OCI-LY1 (cell line): Measurements from ENCODE around the gene CRYBG3.

Source experiments
- H2AFZ ChIP-seq: fragments of 200-600 bp; sonication (generic), shearing (Covaris generic); 2 replicates; pipeline ENCODE4 v1.6.0; 2014; ENCODE audit warnings: antibody characterized with exemption, mild to moderate bottlenecking, low read length
- H3F3A ChIP-seq: fragments of 200-600 bp; sonication (generic), shearing (Covaris generic); 2 replicates; pipeline ENCODE4 v1.6.0; 2014; ENCODE audit warnings: mild to moderate bottlenecking, antibody characterized with exemption, low read length, moderate library complexity; ENCODE audit not compliant: insufficient read depth
- H3K27ac ChIP-seq: fragments of 200-600 bp; sonication (generic); 2 replicates; pipeline ENCODE4 v1.5.1; 2014; ENCODE audit warnings: low read length, mixed run types, mild to moderate bottlenecking, low read depth; ENCODE audit not compliant: poor library complexity, severe bottlenecking
- H3K27me3 ChIP-seq: fragments of 200-600 bp; sonication (generic); 2 replicates; pipeline ENCODE4 v1.6.0; 2014; ENCODE audit warnings: antibody characterized with exemption, mild to moderate bottlenecking, low read length, moderate library complexity; ENCODE audit not compliant: insufficient read depth
- H3K36me3 ChIP-seq: fragments of 200-600 bp; sonication (generic); 2 replicates; pipeline ENCODE4 v1.6.1; 2014; ENCODE audit warnings: mild to moderate bottlenecking, antibody characterized with exemption, low read length, moderate library complexity, mixed read lengths; ENCODE audit not compliant: insufficient read depth
- H3K4me1 ChIP-seq: fragments of 200-600 bp; sonication (generic); 2 replicates; pipeline ENCODE4 v1.5.1; 2014; ENCODE audit warnings: mild to moderate bottlenecking, low read length, moderate library complexity; ENCODE audit not compliant: insufficient read depth, severe bottlenecking
- H3K4me2 ChIP-seq: fragments of 200-600 bp; sonication (generic), shearing (Covaris generic); 2 replicates; pipeline ENCODE4 v1.6.1; 2014; ENCODE audit warnings: low read length
- H3K4me3 ChIP-seq: fragments of 200-600 bp; sonication (generic); 2 replicates; pipeline ENCODE4 v1.5.1; 2014; ENCODE audit warnings: low read length, low read depth, mild to moderate bottlenecking, mixed read lengths; ENCODE audit not compliant: poor library complexity, severe bottlenecking
- H3K79me2 ChIP-seq: fragments of 200-600 bp; shearing (Covaris generic); 2 replicates; pipeline ENCODE4 v1.6.1; 2016; ENCODE audit warnings: mixed run types, low read length, mixed read lengths; ENCODE audit not compliant: insufficient read depth
- H3K9ac ChIP-seq: fragments of 200-600 bp; sonication (generic), shearing (Covaris generic); 2 replicates; pipeline ENCODE4 v1.6.1; 2014; ENCODE audit warnings: mild to moderate bottlenecking, low read length, mixed read lengths
- H3K9me2 ChIP-seq: fragments of 200-600 bp; sonication (generic), shearing (Covaris generic); 2 replicates; pipeline ENCODE4 v1.6.1; 2014; ENCODE audit warnings: low read depth, mild to moderate bottlenecking, low read length, mixed read lengths
- H3K9me3 ChIP-seq: fragments of 200-600 bp; shearing (Covaris generic); 2 replicates; pipeline ENCODE4 v1.6.1; 2014; ENCODE audit warnings: low read length, mixed read lengths
- H4K20me1 ChIP-seq: fragments of 200-600 bp; sonication (generic), shearing (Covaris generic); 2 replicates; pipeline ENCODE4 v1.6.0; 2016; ENCODE audit warnings: mild to moderate bottlenecking, low read length; ENCODE audit not compliant: insufficient read depth
- EZH2 ChIP-seq: fragments of 200-600 bp; sonication (generic), shearing (Covaris generic); IDR thresholded peaks from 2 replicates; pipeline ENCODE4 v1.8.0; 2017; ENCODE audit warnings: borderline replicate concordance, mixed run types, mild to moderate bottlenecking, antibody characterized with exemption, low read length, moderate library complexity, mixed read lengths
- TF ChIP-seq, protein P1 (sequence below): fragments of 200-600 bp; sonication (generic), shearing (Covaris generic); IDR thresholded peaks from 2 replicates; pipeline ENCODE4 v1.5.1; 2017; ENCODE audit warnings: mild to moderate bottlenecking, antibody characterized with exemption, low read length, moderate library complexity, mixed read lengths

CRYBG3 gene

DNA sequence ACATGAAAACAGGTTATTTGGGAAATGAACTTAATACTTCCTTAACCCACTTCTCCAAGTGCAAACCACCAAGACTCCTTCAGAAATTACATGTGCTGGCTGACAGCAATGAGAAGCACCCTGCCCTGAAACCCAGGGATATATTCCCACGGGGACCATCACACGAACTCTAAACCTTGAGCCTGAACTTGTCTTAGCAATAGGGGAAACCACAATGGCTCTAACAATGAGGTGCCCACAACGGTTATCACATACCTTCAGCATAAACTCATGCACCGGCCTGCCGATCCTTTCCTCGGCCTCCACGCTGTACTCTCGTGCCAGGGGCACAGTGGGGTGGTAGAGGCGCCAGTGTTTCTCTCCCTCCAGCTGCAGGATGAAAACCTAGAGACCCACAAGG is 137.0 kb downstream of the CRYBG3 start:
- Histone ChIP-seq H3K4me2 (no peak overlapping the region), H3K36me3 (peaks cover 71% of the 10 kb centered on the region), H3K27me3 (no peaks in the 10 kb centered on the region), H2AFZ (no peak overlapping the region), H3K4me1 (no peaks in the 10 kb centered on the region), H3K9me3 (no peaks in the 10 kb centered on the region), H3K9ac (no peak overlapping the region), H3K79me2 (0 out of 2 replicates have a peak, but pooled peaks cover 12% of the 10 kb centered on the region), H3F3A (no peaks in the 10 kb centered on the region), H3K4me3 (no peak overlapping the region), H3K27ac (no peak overlapping the region), H3K9me2 (no peaks in the 10 kb centered on the region), H4K20me1 (no peaks in the 10 kb centered on the region)
- no peak for TF ChIP-seq EZH2
- TF ChIP-seq, protein P1, sequence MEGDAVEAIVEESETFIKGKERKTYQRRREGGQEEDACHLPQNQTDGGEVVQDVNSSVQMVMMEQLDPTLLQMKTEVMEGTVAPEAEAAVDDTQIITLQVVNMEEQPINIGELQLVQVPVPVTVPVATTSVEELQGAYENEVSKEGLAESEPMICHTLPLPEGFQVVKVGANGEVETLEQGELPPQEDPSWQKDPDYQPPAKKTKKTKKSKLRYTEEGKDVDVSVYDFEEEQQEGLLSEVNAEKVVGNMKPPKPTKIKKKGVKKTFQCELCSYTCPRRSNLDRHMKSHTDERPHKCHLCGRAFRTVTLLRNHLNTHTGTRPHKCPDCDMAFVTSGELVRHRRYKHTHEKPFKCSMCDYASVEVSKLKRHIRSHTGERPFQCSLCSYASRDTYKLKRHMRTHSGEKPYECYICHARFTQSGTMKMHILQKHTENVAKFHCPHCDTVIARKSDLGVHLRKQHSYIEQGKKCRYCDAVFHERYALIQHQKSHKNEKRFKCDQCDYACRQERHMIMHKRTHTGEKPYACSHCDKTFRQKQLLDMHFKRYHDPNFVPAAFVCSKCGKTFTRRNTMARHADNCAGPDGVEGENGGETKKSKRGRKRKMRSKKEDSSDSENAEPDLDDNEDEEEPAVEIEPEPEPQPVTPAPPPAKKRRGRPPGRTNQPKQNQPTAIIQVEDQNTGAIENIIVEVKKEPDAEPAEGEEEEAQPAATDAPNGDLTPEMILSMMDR: no peak

DNA sequence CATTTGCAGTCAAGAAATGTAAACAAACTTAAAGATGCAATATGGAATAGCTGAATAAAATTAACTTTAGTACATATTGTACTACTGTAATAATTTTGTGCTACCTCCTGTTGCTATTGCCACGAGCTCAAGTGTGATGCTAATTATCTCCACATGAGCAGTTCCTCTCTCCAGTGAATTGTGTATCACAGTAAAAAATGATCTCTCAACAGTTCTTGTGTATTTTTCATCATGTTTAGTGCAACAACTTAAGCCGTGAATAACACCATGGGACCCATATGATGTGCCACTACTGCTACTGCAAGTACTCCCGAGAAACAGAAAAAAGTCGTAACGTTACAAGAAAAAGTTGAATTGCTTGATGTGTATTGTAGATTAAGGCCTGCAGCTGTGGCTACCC is 138.1 kb downstream of the CRYBG3 start:
- no peak overlapping the region for H3K4me2 ChIP-seq
- TF ChIP-seq EZH2: no peak
- no peak overlapping the region for H3K9ac ChIP-seq
- no peaks in the 10 kb centered on the region for H3K27me3 ChIP-seq
- no peaks in the 10 kb centered on the region for H3K9me3 ChIP-seq
- no peaks in the 10 kb centered on the region for H3F3A ChIP-seq
- no peaks in the 10 kb centered on the region for H3K9me2 ChIP-seq
- H4K20me1 ChIP-seq: no peaks in the 10 kb centered on the region
- no peak overlapping the region for H3K27ac ChIP-seq
- no peaks in the 10 kb centered on the region for H3K4me1 ChIP-seq
- H3K36me3 ChIP-seq: peaks cover 64% of the 10 kb centered on the region
- no peak overlapping the region for H3K4me3 ChIP-seq
- no peak overlapping the region for H2AFZ ChIP-seq
- 0 out of 2 replicates have a peak, but pooled peaks cover 17% of the 10 kb centered on the region for H3K79me2 ChIP-seq

DNA sequence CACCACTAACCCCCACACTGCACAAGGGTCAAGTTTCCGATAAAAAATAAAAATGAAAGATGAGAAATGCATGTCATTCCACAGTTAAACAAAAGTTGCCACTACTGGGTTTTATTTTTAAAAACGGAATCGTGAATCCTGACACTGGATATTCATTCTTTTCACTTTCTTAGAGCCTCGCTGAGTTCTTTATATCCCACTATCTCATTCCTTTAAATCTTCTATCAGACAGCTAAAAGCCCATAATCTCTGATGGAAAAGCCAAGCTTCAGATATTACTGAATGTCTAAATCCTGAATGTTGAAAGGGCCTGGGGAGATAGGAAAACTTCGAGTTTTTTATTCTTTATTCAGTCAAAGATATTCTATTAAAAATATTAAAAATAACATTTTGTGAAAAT is 138.7 kb downstream of the CRYBG3 start:
- Histone ChIP-seq H3K9me2 (no peaks in the 10 kb centered on the region), H3K4me1 (no peaks in the 10 kb centered on the region), H3F3A (no peaks in the 10 kb centered on the region), H3K27me3 (no peaks in the 10 kb centered on the region), H3K9me3 (no peaks in the 10 kb centered on the region), H3K36me3 (peaks cover 64% of the 10 kb centered on the region), H3K27ac (no peak overlapping the region), H3K4me2 (no peak overlapping the region), H3K9ac (no peak overlapping the region), H3K4me3 (no peak overlapping the region), H4K20me1 (no peaks in the 10 kb centered on the region), H2AFZ (no peak overlapping the region), H3K79me2 (0 out of 2 replicates have a peak, but pooled peaks cover 17% of the 10 kb centered on the region)
- TF ChIP-seq, protein P1: no peak
- TF ChIP-seq EZH2: no peak

DNA sequence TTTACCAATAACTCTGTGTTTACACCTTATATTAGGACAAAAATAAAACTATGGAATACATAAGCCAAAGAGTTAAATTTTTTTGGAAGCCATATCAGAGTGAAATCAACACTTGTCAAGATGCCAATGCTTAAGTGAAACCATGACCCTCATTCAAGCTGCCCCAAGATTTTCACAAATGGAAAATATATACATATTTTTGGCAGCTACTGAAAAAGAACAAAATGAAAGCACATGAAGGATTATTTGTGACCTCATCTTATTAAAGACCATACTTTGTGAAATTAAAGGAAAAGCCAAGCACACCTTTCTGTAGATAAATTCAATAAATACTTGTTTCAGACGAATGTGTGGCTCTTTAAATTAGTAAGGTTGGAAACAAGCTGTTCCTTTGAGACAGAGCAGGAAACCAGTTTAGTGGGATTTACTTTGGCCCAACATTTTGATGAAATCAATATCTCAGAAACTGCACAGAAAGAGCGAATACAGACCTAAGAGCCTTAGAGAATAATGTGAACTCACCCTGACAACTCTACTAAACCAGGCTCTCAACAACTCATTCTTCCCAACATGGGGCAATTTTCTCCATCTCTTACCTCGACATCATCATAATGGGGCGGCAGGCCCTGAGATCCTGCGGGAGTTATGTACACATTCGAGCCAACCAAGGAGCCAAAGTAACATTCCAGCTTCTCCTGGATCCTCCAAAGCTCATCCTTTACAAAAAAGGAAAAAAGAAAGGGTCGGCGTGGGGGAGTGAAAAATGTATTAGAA is 139.4 kb downstream of the CRYBG3 start:
- H3K4me3 ChIP-seq: no peak overlapping the region
- H3K79me2 ChIP-seq: 0 out of 2 replicates have a peak, but pooled peaks cover 17% of the 10 kb centered on the region
- no peaks in the 10 kb centered on the region for H3K9me2 ChIP-seq
- H3K4me2 ChIP-seq: no peak overlapping the region
- no peaks in the 10 kb centered on the region for H3K4me1 ChIP-seq
- no peak overlapping the region for H3K9ac ChIP-seq
- H2AFZ ChIP-seq: no peak overlapping the region
- no peaks in the 10 kb centered on the region for H3F3A ChIP-seq
- H4K20me1 ChIP-seq: no peaks in the 10 kb centered on the region
- H3K27ac ChIP-seq: no peak overlapping the region
- TF ChIP-seq, protein P1: no peak
- TF ChIP-seq EZH2: no peak
- no peaks in the 10 kb centered on the region for H3K9me3 ChIP-seq
- H3K36me3 ChIP-seq: peaks cover 71% of the 10 kb centered on the region
- no peaks in the 10 kb centered on the region for H3K27me3 ChIP-seq
